Stimulated activated CD8-positive, alpha-beta memory T cell treated with anti-CD3 and anti-CD28 coated beads, Interleukin-15, amount 100 ng/mL, for 24 hours (primary cell): ENCODE measurements around the gene RIPOR1.

Experiments used
- DNase-seq: peaks from one replicate; pipeline ENCODE4 v3.0.0-alpha.2; 2020; ENCODE audit warnings: low read depth

The RIPOR1 gene

GRCh38 chr16:67558859-67559258 is 30.2 kb downstream of the RIPOR1 start:
- no peak for DNase-seq

- no peak for DNase-seq
These were observed 32.3 kb downstream of the RIPOR1 start for GRCh38 chr16:67560827-67561342.

- DNase-seq = no peak
These were observed 32.8 kb downstream of the RIPOR1 start for GRCh38 chr16:67561501-67561823.

GRCh38 chr16:67561824-67562525 is 33.3 kb downstream of the RIPOR1 start:
- DNase-seq = peak; percentile 95

GRCh38 chr16:67562526-67562917 is 33.9 kb downstream of the RIPOR1 start, which contains the start of gene CTCF:
Gene CTCF, plus strand, starts transcription at chr16:67562526. Its CDS starts 48,307 bp downstream, at chr16:67610833.
- peak; percentile 60 for DNase-seq

- DNase-seq = peak; percentile 37
These were observed 34.5 kb downstream of the RIPOR1 start for GRCh38 chr16:67562918-67563707.

GRCh38 chr16:67563708-67564468 is 35.3 kb downstream of the RIPOR1 start:
- no peak for DNase-seq

GRCh38 chr16:67565470-67566100 is 37.0 kb downstream of the RIPOR1 start:
- DNase-seq = no peak

GRCh38 chr16:67571464-67571863 is 42.8 kb downstream of the RIPOR1 start:
- no peak for DNase-seq

- no peak for DNase-seq
These were observed 43.4 kb downstream of the RIPOR1 start for GRCh38 chr16:67571981-67572431.

GRCh38 chr16:67579686-67580085 is 51.1 kb downstream of the RIPOR1 start:
- DNase-seq = no peak

- DNase-seq = no peak
These were observed 51.6 kb downstream of the RIPOR1 start for GRCh38 chr16:67580202-67580601.

GRCh38 chr16:67593288-67593687 is 64.7 kb downstream of the RIPOR1 start:
- no peak for DNase-seq

- no peak for DNase-seq
These were observed 65.1 kb downstream of the RIPOR1 start for GRCh38 chr16:67593701-67594100.

- DNase-seq = no peak
These were observed 65.8 kb downstream of the RIPOR1 start for GRCh38 chr16:67594256-67594915.

- no peak for DNase-seq
These were observed 66.3 kb downstream of the RIPOR1 start for GRCh38 chr16:67594956-67595355.
